Measurements from ENCODE around the gene TMEM121.
"Not testable (repeated sequence)": the region's sequence is repeated elsewhere in the genome, so short reads cannot be mapped to it uniquely, and the experiment has no call there.

DNA sequence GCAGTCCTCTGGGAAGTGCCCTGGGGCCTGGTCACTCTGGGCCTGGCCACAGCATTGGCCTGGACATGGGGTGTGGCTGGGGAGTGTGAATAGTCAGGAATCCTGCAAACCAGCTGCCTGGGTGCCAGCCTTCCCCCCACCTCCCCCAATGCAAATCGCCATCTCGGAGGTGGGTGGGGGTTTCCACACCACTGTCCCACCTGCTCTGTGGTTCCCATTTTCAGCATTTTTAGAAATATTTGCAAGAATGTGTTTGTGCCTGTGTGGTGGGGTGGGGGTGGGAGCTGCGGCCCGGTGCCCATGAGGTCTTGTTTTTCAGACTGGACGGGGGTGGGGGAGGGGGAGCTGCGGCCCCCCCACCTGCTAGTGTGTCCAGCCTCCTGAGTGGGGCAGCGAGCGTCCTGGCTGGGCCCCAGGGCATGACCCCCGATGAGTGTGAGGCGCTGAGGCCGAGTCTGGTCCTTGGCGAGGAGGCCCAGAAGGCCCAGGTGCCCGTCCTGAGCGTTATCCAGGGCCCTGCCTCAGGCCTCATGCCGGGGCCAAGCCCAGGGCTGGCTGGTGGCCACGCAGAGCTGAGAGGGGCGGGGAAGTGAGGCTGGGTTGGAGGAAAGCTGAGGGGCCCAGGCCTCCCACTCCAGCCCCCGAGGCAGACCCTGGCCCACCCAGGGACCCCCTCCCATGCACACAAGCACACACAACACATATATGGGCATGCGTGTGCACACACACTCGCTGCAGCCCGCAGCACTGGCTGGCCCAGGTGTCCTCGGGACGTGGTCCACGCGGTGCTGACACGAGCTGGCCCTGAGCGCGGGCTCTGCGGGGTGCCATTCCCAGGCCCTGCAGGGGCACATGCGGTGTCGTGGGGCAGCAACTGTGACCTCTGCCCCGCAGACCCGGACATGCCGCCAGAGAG lies 40.1 kb downstream of the TMEM121 start:
- TF ChIP-seq POLR2A, CTCF (IDR thresholded peaks at IDR 0.05): not testable (repeated sequence)
